Heart right ventricle (tissue), 16 donors: ENCODE data around the gene FAM89B. TPM values are rescaled to one million over a fixed set of nuclear protein-coding genes. Genes with fewer than 3 reads are reported as not detected.

ENCODE experiments used
- ATAC-seq, 8 donors: fragments of 200-7000 bp; cut with Tn5 transposase; one replicate each; pipeline ENCODE4 v1.9.1; 2020; ENCODE audit warnings: mild to moderate bottlenecking in 8 of 8, moderate library complexity in 8 of 8, moderate number of reproducible peaks in 1 of 8
- DNase-seq, 2 donors: peaks; one replicate each; pipeline ENCODE4 v3.0.0-alpha.2; 2020
- H3K27ac ChIP-seq, 10 donors: fragments of 200-600 bp; sonication (generic) in 2 of 10; one replicate each; pipeline versions ENCODE4 v1.5.0 to v1.8.0; 2020 to 2022; ENCODE audit warnings: mild to moderate bottlenecking in 3 of 10
- H3K27me3 ChIP-seq, 7 donors: fragments of 200-600 bp; one replicate each; pipeline ENCODE4 v1.8.0; 2021 to 2022; ENCODE audit warnings: mild to moderate bottlenecking in 2 of 7
- H3K36me3 ChIP-seq, 9 donors: fragments of 200-600 bp; sonication (generic) in 1 of 9; one replicate each; pipeline versions ENCODE4 v1.5.0 to v1.8.0; 2020 to 2022; ENCODE audit warnings: mild to moderate bottlenecking in 2 of 9
- H3K4me1 ChIP-seq, 9 donors: fragments of 200-600 bp; sonication (generic) in 1 of 9; one replicate each; pipeline versions ENCODE4 v1.5.0 to v1.8.0; 2020 to 2022; ENCODE audit warnings: mild to moderate bottlenecking in 4 of 9
- H3K4me3 ChIP-seq, 10 donors: fragments of 200-600 bp; sonication (generic) in 2 of 10; one replicate each; pipeline versions ENCODE4 v1.5.0 to v1.8.0; 2020 to 2022; ENCODE audit warnings: mild to moderate bottlenecking in 7 of 10, moderate library complexity in 2 of 10
- H3K9me3 ChIP-seq, 11 donors: fragments of 200-600 bp in 10 of 11; sonication (generic) in 2 of 11; one replicate each; pipeline versions ENCODE4 v1.5.0 to v1.8.0; 2013 to 2022; ENCODE audit warnings: mild to moderate bottlenecking in 2 of 11, control low read depth in 1 of 11, moderate library complexity in 1 of 11
- CTCF ChIP-seq, 9 donors: fragments of 200-600 bp; sonication (generic) in 2 of 9; IDR thresholded peaks; one replicate each; pipeline versions ENCODE4 v1.5.0 to v1.8.0; 2021 to 2022; ENCODE audit warnings: antibody characterized with exemption in 9 of 9, mild to moderate bottlenecking in 5 of 9, moderate library complexity in 1 of 9
- WGBS, 2 donors: extraction: QIAGEN DNeasy Blood & Tissue Kit; methylation state at CpG; one replicate each; pipeline ENCODE4 v1.1.7; 2013; ENCODE audit warnings: inconsistent platforms in 1 of 2; 5-methylcytosine and 5-hydroxymethylcytosine counted together
- intact Hi-C, 10 donors: fragments of 100-400 bp; cut with DNase I; formaldehyde crosslinking; loops; one replicate each; pipeline versions ENCODE4 v1.11.1 to v1.14.2; 2022
- polyA plus RNA-seq, 2 donors: library from polyadenylated mRNA; stranded (reverse); fragments of 200-250 nt; gene quantifications; one replicate each; pipeline ENCODE4 v1.2.3, GENCODE V29; 2013
- total RNA-seq, 10 donors: library from RNA; stranded (reverse); fragmentation: NEBNext Ultra II Directional in 3 of 10; extraction: Animal tissue kit (Norgen Biotek cat#: 25700) in 3 of 10; gene quantifications; one replicate each; pipeline versions ENCODE4 v1.2.1 to v1.2.4, GENCODE V29; 2021 to 2023
- donor health status: Arrhythmogenic right ventricular cardiomyopathy.
- donor health status: ischemic (EF 13 %, LVEDD 7.1; RV severe dilation, severe dysfunction).
- donor health status: healthy with polysubstance abuse.
- donor health status: DM: no; HTN: yes; CAD: no.
- donor health status: DM: no; HTN: no; CAD: no.
- donor health status: ischemic (EF 25% LVEDD 6.9; RV normal size, moderate dysfunction).
- donor health status: ischemic (EF 25% LVEDD 5.7; RV mildly dilated, moderate dysfunction).
- donor health status: healthy.
- donor health status: DM: yes; HTN: yes; CAD: no.
- donor health status: Ischemic cardiomyopathy.
- donor health status: ischemic (EF 35%, LVEDD 5.7; RV mildly dilated, moderate dysfunction).
- donor health status: nonischemic (EF 11% LVEDD 7.7; RV severe dilation, severe dysfunction).
- donor health status: DM: yes; HTN: yes; CAD: no.
- donor health status: PGD.
- donor health status: ischemic (EF 29% LVEDD 5.4; RV normal size, mild dysfunction).
- donor health status: nonischemic (EF 23%, LVEDD 6.1; RV moderate dilation, normal function).

FAM89B gene
- total and polyA plus RNA-seq, 12 donors = 21.2 to 55.7 (median 33.8) TPM

GRCh38 chr11:65618763-65619162 lies 46.4 kb downstream of the FAM89B start:
- H3K27me3 ChIP-seq = no peaks in the 10 kb centered on the region
- peaks cover 11 to 22% (median 15%) of the 10 kb centered on the region in 9 donors for H3K4me1 ChIP-seq
- DNase-seq = no peak
- no peaks in the 10 kb centered on the region for H3K9me3 ChIP-seq
- H3K36me3 ChIP-seq = peaks cover 10 to 69% (median 48%) of the 10 kb centered on the region in 9 donors
- WGBS, 2 donors = 91 to 92% methylated on average over 14 of the region's 14 CpGs
- intact Hi-C loops = no loop called here
- H3K4me3 ChIP-seq = no peak overlapping the region
- no peak for TF ChIP-seq CTCF (IDR thresholded peaks at IDR 0.05)
- H3K27ac ChIP-seq = no peak overlapping the region
- no peak for ATAC-seq

GRCh38 chr11:65619281-65619928 lies 47.1 kb downstream of the FAM89B start:
- Histone ChIP-seq H3K27me3 (no peaks in the 10 kb centered on the region), H3K9me3 (no peaks in the 10 kb centered on the region), H3K4me3 (no peak overlapping the region), H3K27ac (no peak overlapping the region), H3K4me1 (peaks cover 11 to 19% (median 15%) of the 10 kb centered on the region in 9 donors), H3K36me3 (peaks cover 10 to 76% (median 53%) of the 10 kb centered on the region in 9 donors)
- no peak for TF ChIP-seq CTCF (IDR thresholded peaks at IDR 0.05)
- 92 to 96% methylated on average over 29 of the region's 29 CpGs for WGBS, 2 donors
- ATAC-seq = no peak
- DNase-seq = no peak
- intact Hi-C loops = no loop called here

- Histone ChIP-seq H3K4me3 (no peak overlapping the region), H3K27me3 (no peaks in the 10 kb centered on the region), H3K27ac (no peak overlapping the region), H3K9me3 (no peaks in the 10 kb centered on the region), H3K4me1 (peaks cover 11 to 19% (median 15%) of the 10 kb centered on the region in 9 donors), H3K36me3 (peaks cover 10 to 88% (median 64%) of the 10 kb centered on the region in 9 donors)
- TF ChIP-seq CTCF (IDR thresholded peaks at IDR 0.05) = no peak
- DNase-seq (no peak), ATAC-seq (no peak)
- intact Hi-C loops = loop anchor here in 3 of 10 donors (10.0 kb wide), 3 partner anchors 84 to 364 kb away; no protein-coding TSS in a partner anchor
- 92 to 94% methylated on average over 19 of the region's 19 CpGs for WGBS, 2 donors
Measured at GRCh38 chr11:65620666-65621065, 48.3 kb downstream of the FAM89B start.

GRCh38 chr11:65621460-65621859 lies 49.1 kb downstream of the FAM89B start:
- peaks cover 10 to 96% (median 68%) of the 10 kb centered on the region in 9 donors for H3K36me3 ChIP-seq
- no peak for ATAC-seq
- H3K4me1 ChIP-seq = peaks cover 8 to 24% (median 18%) of the 10 kb centered on the region in 9 donors
- H3K27ac ChIP-seq = no peak overlapping the region
- H3K4me3 ChIP-seq = no peak overlapping the region
- intact Hi-C loops = loop anchor here in 3 of 10 donors (10.0 kb wide), 3 partner anchors 83 to 363 kb away; no protein-coding TSS in a partner anchor
- 94 to 95% methylated on average over 14 of the region's 14 CpGs for WGBS, 2 donors
- DNase-seq = no peak
- no peaks in the 10 kb centered on the region for H3K27me3 ChIP-seq
- H3K9me3 ChIP-seq = no peaks in the 10 kb centered on the region
- TF ChIP-seq CTCF (IDR thresholded peaks at IDR 0.05) = no peak
